GDM1 (cell line): Measurements from ENCODE around the gene FBXW7.

Experiments used
- DNase-seq: peaks from one replicate; lab custom pipeline; 2025; lab: John Stamatoyannopoulos, UW

Gene FBXW7

DNA sequence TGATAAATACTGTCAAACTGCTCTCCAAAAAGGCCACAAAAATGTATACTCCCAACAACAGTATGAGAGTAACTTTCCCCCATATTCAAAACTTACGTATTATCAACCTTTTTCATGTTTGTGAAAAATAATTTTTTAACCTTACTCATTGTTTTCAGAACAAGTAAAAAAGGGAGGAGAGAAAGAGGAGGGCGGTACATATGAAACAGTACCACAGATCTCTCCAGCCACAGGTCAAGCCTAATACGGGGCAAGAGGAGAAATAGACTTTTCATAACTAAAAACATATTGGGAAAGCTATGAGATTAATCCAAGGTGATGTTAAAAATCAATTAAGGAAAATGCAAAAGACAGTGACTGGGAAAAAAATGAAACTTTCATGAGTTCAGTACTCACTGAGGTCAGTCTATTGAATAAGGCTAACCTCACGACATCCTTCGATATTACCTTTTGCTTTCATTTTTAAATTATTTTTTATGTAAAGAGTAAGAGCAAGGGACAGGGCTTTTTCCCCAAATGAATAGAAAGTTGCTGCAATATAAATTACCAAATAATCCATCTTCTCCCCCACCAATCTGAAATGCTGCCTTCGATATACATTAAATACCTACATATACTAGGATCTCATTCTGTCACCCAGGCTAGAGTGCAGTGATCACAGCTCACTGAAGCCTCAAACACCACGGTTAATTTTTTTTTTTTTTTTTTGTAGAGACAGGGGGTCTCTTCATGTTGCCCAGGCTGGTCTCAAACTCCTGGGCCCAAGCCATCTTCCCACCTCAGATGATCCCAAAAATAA is 25.3 kb downstream of the FBXW7 start:
- DNase-seq, result no peak

DNA sequence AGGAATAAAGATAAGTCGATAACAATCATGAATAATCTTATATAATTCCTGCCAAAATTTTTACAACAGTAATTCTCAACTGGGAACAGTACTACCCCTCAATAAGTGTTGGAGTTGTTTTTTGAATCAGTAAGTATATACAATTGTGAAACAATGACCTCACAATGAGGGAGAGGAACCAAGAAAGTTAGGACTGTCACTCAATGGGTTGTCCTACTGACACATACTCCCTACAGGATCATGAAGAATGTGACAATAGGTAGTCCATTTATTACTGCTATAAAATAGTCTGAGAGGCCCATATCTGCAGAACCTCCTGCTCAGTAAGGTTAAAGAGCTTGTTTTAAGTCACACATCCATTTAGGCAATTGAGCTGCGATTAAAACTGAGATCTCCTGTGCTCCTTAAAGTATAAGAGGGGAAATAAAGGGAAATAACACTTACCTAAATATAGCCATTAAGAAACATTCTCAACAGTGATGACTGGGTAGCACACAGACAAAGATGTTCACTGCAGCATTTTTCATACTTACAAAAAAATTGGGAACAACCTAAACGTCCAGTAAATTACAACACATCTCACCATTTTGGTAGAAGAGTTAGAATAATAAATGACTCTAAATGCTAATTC is 26.2 kb downstream of the FBXW7 start:
- no peak for DNase-seq

DNA sequence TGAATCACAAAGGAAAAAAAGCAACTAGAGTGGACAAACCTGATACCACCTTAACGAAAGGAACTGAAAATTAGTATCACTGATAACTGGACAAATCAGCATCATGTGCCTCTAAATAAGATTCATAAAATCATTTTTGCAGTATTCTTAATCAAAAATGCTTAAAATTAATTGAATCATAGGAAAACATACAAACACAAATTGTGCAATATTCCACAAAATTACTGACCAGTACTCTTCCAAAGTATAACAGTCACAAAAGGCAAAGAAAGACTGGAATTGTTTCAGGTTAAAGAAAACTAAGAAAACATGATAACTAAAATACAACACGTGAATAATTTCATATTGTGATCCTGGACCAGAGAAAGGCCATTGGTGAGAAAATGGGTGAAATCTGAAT is 27.1 kb downstream of the FBXW7 start:
- no peak for DNase-seq

DNA sequence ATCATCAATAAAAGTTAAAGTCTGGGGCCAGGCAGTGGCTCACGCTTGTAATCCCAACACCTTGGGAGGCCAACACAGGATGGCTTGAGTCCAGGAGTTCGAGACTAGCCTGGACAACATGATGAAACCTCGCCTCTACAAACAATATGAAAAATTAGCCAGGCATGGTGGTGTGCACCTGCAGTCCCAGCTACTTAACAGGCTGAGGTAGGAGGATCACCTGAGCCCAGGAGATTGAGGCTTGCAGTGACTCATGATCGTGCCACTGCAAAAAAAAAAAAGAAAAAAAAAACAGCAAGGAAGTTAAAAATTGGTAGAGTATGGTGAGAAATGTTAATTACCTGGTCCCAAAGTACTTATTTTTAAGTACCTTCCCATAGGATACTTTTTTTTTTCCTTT is 27.5 kb downstream of the FBXW7 start:
- DNase-seq, result no peak

DNA sequence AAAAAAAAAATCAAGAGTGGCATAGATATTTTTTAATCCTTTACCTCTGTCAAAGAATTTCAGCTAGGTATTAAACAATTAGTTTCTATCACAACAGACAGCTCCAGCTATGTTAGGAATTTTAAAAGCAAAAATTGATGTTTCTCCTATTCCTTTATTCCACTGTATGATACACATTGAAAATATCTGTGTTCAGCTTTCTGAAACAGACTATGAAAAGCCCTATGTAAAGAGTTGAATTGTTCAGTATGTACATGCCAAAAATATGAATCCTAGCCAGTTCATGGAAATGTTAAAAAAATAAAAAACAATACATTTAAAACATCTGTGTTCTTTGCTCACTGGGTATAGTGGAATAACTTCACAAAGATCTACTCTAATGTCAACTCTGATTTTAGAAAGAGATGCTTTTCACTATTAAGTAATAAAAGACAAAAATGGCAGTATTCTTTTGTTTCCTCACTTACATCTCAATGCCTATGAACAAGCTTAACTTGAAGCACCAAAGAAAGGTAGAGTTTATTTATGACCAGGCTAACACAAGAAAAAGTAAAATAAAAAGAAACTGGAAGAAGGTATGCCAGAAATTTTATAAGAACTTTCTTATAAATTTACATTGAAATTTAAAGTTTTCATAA is 32.1 kb downstream of the FBXW7 start:
- DNase-seq, result no peak

DNA sequence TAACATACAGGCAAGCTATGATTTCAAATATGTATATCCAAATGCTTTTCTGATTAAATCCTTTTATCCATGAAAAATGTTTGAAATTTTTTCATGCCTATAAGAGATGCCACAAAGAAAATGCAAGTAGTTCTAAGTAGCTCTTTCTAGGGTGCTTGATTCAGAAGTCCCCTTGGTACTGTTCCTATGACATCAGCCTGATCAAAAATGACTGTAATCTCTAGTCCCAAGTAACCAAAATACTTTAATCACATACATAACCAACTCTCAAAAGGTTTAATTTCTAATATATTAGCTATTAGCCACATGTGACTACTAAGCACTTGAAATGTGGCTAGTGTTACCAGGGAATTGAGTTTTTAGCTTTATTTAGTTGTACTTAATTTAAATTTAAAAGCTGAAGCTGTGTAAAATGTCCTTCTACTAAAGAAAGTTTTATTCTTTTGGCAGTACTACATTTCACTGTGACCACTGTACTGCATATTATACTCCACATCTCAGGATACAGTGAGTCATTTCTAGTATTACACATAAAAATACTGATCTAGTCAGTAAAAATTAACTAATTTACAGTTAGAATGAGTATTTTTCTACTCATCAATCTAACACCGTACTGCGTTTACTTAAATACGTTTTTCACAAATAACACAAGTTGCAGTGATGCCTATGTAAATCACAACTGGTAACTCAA is 33.9 kb downstream of the FBXW7 start:
- no peak for DNase-seq

DNA sequence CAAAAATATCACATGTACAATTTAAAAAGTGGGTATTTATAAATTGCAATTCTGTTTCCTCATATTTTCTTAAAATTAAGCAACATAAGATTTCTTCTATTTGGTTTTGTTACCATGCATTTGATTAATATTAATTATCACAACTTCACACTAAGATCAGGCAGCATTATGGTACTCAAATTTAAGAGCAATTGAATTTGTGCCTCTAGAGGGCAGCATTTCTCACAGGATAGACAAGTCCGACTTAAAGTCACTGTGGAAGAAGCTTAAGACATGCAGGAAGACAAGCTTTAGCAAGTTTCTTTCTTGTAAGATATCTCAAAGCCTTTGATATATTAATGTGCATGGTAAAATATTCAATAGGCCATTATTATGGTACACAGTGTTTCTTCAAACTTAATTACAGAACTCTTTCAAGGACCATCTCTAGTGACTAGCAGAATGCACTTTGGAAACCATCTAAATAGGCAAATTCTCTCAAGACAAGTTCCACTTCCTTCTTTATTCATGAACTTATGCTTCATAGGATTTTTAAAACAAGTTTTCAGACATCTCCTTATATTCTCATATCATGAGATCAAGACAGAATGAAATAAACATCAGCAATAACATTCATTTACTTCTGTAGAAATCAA is 35.0 kb downstream of the FBXW7 start:
- peak; percentile 67 for DNase-seq

DNA sequence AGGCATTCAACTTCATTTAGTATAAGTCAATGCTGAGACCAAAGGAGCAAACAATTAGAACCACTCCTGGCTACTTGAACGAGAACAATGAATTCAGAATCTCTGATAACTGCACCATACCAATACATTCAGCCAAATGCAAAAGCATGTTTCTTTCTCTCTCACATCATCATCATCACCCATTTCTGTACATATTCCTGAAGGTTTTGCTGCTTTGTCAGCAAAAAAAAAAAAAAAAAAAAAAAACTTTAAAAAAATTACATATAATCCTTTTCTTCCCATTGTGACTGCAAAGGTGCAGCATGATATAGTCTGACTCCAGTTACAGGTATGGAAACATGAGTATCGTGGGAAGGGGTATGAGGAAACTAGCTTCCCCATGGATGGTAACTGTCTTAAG is 35.6 kb downstream of the FBXW7 start:
- DNase-seq, result no peak

DNA sequence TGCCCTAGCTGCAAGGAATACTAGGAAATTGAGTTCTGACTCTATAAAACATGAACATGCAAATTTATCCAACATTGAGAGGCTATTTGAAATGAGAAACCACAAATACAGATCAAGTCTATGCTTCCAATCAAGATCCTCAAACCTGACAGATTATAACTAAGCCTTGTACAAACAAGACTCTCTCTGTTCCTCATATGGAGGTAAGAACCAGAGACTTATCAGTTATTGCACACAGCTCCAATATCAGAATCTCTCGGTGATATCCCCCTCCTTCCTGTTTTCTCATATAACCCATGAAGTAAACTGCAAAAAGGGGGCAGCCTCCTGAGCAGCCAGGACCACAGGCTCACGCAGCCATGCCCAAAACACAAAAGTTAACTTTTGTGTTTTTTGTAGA is 36.5 kb downstream of the FBXW7 start:
- no peak for DNase-seq

DNA sequence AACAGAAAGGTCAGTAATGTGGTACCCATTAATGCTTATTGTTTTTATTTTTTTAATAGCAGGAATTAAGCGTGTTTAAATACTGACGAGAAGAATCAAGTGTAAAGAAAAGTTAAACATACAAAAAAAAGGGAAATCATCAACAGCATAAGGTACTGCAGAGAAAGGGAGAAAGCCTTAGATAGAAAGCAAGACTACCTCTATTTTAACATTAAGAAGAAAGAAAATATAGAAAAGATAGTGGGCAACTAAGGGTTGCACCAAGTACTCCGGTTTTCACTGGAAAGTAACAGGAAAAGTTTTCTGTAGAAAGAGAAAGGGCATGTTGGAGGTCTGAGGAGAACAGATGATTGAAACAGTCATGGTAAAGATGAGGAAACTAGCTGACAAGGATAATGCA is 41.9 kb downstream of the FBXW7 start:
- no peak for DNase-seq

DNA sequence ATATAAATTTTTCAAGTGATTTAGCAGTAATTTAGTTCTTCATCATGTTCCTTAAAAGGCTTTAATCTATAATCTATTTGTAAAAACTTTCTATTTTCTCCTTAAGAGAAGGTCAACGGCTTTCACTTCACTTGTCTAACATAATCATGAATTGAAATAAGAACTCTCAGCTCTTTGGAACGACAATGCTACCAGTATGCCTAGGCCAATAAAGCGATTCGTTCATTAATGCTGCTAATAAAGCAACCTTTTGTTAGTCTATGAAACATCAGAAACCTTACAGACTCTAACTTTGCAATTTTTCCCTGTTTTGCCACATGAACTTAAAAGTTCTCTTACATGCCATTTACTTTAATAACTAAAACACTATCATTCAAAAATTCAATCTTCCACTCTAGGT is 47.6 kb downstream of the FBXW7 start:
- DNase-seq, result no peak

DNA sequence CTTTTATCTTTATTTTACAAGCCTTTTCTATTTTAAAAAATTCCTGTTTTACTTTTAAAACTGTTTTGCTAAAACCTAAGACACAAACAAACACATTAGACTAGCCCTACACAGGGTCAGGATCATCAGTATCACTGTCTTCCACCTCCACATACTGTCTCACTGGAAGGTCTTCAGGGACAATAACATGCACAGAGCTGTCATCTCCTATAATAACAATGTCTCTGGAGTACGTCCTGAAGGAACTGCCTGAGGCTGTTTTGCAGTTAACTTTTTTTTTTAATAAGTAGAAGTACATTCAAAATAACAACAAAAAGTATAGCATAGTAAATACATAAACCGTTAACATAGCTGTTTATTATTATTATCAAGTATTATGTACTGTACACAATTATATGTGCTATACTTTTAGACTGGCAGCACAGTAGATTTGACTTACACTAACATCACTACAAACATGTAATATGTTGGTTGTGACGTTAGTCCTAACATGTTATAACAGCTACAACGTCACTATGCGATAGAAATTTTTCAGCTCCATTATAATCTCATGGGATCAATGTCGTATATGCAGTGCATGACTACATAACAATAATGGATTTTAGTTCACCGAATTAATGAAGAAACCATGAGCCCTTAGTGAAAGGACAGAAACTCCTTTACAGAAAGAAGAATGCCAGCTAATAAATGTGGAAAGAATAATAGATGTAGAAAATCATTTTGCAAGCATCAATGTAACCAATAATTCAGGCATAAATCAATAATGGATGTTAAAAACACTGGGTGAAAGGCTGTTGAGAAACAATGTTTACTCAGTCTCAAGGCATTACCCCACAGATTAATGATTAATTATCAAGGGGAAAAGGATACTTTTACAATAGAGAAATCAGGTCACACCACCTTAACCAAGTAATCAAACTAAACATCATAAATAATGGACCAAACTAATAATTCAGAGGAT is 49.2 kb downstream of the FBXW7 start:
- DNase-seq, result no peak

DNA sequence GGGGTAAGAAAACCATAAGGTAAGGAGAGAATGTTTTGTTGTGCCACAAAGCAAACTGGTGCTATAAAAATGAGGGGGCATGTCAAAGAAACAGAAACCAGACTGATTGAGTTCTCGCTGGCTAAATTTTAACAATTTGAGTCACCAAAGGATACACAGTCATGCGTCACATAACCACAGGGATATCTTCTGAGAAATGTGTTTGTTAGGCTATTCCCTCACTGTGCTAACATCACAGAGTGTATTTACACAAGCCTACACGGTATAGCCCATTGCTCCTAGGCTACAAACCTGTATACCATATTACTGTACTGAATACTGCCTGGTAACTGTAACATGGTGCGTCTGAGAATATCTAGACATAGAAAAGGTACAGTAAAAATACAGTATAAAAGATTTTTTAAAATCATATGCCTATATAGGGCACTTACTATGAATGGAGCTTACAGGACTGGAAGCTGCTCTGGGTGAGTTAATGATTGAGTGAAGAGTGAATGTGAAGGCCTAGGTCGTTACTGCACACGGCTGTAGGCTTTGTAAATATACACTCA is 50.1 kb downstream of the FBXW7 start:
- DNase-seq, result no peak

DNA sequence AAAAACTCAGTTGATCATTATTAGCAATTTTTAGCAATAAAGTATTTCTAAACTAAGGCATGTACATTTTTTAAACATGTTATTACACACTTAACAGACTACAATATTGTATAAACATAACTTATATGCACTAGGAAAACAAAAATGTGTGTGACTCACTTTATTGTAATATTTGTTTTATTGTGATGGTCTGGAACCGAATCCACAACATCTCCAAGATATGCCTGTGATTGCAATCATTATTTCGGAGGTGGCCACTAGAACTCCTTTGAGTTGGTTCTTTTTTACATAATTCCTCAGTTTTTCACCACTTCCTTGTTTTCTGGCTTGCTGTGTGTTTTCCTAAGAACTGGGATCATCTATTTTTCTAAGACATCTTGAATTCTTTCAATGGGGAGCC is 53.7 kb downstream of the FBXW7 start:
- DNase-seq, result no peak

DNA sequence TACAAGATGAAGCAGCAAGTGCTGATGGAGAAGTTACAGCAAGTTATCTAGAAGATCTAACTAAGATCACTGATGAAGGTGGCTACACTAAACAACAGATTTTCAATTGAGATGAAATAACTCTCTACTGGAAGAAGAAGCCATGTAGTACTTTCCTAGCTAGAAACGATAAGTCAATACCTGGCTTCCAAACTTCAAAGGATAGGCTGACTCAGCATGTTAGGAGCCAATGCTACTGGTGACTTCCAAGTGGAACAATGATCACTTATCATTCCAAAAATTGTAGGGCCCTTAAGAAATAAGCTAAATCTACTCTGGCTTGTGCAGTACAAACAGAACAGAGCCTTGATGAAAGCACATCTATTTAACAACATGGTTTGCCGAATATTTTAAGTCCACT is 55.0 kb downstream of the FBXW7 start:
- no peak for DNase-seq

DNA sequence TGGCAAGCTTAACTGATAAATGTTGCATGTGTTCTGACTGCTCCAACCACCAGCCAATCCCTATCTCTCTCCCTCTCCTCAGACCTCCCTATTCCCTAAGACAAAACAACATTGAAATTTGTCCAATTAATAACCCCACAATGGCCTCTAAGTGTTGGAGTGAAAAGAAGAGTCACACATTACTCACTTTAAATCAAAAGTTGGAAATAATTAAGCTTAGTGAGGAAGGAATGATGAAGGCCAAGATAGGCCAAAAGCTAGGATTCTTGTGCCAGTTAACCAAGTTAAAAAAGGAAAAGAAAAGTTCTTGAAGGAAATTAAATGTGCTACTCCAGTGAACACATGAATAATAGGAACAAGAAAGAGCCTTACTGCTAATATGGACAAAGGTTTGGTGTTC is 55.6 kb downstream of the FBXW7 start:
- DNase-seq, result no peak

DNA sequence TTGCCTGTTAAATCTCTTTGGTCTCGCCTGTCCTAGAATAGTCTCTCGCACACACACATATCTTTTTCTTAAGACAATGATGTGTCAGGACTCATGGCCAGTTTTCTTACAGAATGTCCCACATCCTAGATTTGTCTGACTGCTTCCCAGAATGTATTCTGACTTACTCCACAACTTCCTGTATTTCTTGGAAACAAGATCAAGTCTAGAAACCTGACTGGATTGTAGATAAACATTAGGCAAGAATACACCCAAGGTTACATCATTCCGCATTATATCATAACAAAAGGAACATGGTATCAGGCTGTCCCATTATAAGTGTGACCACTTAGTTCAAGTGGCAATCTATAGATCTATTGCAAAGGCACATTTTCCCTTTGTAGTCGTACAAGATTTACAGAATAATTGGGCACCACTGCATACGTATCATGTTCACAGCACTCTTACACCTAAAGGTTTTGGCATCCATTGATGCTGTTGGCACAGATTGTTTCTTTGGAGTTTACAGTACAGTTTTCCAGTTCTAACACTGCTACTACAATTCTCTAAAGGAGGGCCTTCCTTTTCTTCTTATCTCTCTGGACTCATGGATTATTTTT is 56.4 kb downstream of the FBXW7 start:
- no peak for DNase-seq

DNA sequence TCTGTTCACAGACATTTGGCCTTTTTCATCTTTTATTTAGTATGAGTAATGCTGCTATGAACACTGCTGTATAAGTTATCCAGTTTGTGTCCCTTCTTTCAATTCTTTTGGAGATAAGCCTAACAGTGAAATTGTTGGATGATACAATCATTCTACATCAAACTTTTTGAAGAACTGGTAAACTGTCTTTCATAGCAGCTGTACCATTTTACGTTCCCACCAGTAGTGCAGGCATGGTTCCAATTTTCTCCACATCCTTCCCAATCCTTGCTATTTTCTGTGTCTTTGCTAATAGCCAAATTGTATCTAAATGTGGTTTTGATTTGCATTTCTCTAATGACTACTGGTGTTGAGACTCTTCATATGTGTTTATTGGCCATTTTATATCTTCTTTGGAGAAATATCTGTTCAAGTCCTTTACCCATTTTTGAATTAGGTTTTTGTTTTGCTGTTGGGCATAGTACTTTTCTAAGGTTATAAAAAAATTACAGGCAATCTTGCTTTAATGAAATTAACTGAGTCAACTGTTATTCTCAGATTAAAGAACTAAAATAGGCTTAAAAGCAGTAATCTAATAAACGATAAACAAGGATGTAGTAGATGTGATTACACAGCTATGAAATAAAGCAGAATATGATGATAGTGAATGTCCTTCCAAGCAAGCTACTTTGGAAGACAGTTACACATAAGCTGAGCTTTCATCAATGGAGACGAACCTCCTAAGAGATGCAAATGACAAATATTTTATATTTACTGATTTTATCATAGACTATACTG is 57.2 kb downstream of the FBXW7 start:
- DNase-seq, result no peak

DNA sequence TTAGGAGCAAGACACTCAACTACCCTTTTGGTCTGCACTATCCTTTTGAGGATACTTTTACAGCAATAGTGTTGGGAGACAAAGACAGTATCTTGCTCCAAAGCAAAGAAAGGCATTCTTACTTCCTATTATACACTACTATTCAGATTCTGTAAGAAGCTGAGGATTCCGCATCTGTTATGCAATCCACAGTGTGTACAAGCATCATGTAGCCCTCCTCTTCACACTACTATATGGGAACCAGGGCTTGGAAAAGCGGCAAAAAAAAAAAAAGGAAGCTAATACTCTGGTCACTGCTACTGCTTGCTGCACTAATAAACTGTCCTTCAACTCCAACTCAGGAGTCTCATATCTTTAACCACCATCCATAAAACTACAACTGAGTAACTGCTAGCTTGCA is 59.1 kb downstream of the FBXW7 start:
- no peak for DNase-seq
